Loucy (cell line): ENCODE data around the gene MTF2.

Experiments used
- H2AFZ ChIP-seq: fragments of 200-600 bp; sonication (generic); 2 replicates; pipeline ENCODE4 v1.6.0; 2016; ENCODE audit warnings: antibody characterized with exemption, mild to moderate bottlenecking, low read length, moderate library complexity
- H3F3A ChIP-seq: fragments of 200-600 bp; 2 replicates; pipeline ENCODE4 v1.6.0; 2016; ENCODE audit warnings: antibody characterized with exemption, low read depth, mild to moderate bottlenecking
- H3K27me3 ChIP-seq: fragments of 200-600 bp; sonication (generic); 2 replicates; pipeline ENCODE4 v1.6.1; 2014; ENCODE audit warnings: low read length, mild to moderate bottlenecking; ENCODE audit not compliant: insufficient read depth, poor library complexity, severe bottlenecking
- H3K36me3 ChIP-seq: fragments of 200-600 bp; sonication (generic); 2 replicates; pipeline ENCODE4 v1.6.1; 2016; ENCODE audit warnings: low read length; ENCODE audit not compliant: insufficient read depth
- H3K4me1 ChIP-seq: fragments of 200-600 bp; sonication (generic); 2 replicates; pipeline ENCODE4 v1.5.1; 2014; ENCODE audit warnings: low read length, mild to moderate bottlenecking; ENCODE audit not compliant: insufficient read depth, poor library complexity, severe bottlenecking
- H3K4me2 ChIP-seq: fragments of 200-600 bp; sonication (generic); 2 replicates; pipeline ENCODE4 v1.6.0; 2014; ENCODE audit warnings: antibody characterized with exemption, low read length, low read depth, mild to moderate bottlenecking; ENCODE audit not compliant: poor library complexity, severe bottlenecking
- H3K4me3 ChIP-seq: fragments of 200-600 bp; sonication (generic); 2 replicates; pipeline ENCODE4 v1.5.1; 2014; ENCODE audit warnings: low read length, mild to moderate bottlenecking, mixed read lengths; ENCODE audit not compliant: poor library complexity, severe bottlenecking
- H3K79me2 ChIP-seq: fragments of 200-600 bp; sonication (generic); 2 replicates; pipeline ENCODE4 v1.6.1; 2014; ENCODE audit warnings: low read length; ENCODE audit not compliant: insufficient read depth
- H3K9ac ChIP-seq: fragments of 200-600 bp; sonication (generic); 2 replicates; pipeline ENCODE4 v1.6.0; 2014; ENCODE audit warnings: mild to moderate bottlenecking, low read depth, low read length, moderate library complexity; ENCODE audit not compliant: poor library complexity, severe bottlenecking
- H3K9me2 ChIP-seq: fragments of 200-600 bp; sonication (generic); replicated peaks from 2 replicates; pipeline ENCODE4 v1.6.1; 2016; ENCODE audit warnings: low read depth, low read length, mixed read lengths
- H3K9me3 ChIP-seq: fragments of 200-600 bp; sonication (generic); 2 replicates; pipeline ENCODE4 v1.6.1; 2014; ENCODE audit warnings: mild to moderate bottlenecking, antibody characterized with exemption, low read length, low read depth; ENCODE audit not compliant: insufficient read depth
- H4K20me1 ChIP-seq: fragments of 200-600 bp; sonication (generic); 2 replicates; pipeline ENCODE4 v1.6.0; 2014; ENCODE audit warnings: antibody characterized with exemption, low read length, mild to moderate bottlenecking; ENCODE audit not compliant: insufficient read depth, poor library complexity, severe bottlenecking
- EZH2phosphoT487 ChIP-seq: fragments of 200-600 bp; IDR thresholded peaks from 2 replicates; pipeline ENCODE4 v1.6.1; 2018; ENCODE audit warnings: antibody characterized with exemption, mild to moderate bottlenecking, moderate library complexity, borderline replicate concordance
- TF ChIP-seq, protein P1 (sequence below): fragments of 200-600 bp; sonication (generic); conservative IDR thresholded peaks from 2 replicates; pipeline ENCODE4 v1.5.1; 2014; ENCODE audit warnings: mild to moderate bottlenecking, antibody characterized with exemption, low read length

MTF2 gene

DNA sequence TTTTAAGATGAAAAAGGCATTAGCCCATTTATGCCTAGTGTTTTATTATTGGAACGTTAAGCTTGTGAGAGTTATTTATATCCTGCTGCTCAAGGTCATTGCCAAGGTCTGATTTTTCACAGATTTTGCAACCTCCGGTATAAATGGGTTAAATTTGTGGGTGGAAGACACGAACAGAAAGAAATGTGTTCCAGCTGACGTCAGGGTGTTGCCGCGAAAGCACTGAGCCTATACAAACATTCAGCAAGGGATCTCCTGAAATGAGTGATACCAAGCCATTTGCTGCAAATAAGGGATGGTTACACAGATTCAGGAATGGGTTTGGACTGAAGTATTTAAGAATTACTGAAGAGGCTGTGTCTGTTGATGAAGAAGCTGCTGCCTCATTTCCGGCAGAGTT is 68.9 kb downstream of the MTF2 start:
- no peaks in the 10 kb centered on the region for H4K20me1 ChIP-seq
- H3K36me3 ChIP-seq, result peaks cover 43% of the 10 kb centered on the region; the same call in 1 of the 2 replicates
- no peak overlapping the region for H2AFZ ChIP-seq
- H3F3A ChIP-seq, result no peaks in the 10 kb centered on the region
- H3K4me2 ChIP-seq, result no peak overlapping the region
- H3K9ac ChIP-seq, result no peak overlapping the region
- H3K9me3 ChIP-seq, result no peaks in the 10 kb centered on the region
- no peaks in the 10 kb centered on the region for H3K79me2 ChIP-seq
- no peak for TF ChIP-seq EZH2phosphoT487
- TF ChIP-seq, protein P1, sequence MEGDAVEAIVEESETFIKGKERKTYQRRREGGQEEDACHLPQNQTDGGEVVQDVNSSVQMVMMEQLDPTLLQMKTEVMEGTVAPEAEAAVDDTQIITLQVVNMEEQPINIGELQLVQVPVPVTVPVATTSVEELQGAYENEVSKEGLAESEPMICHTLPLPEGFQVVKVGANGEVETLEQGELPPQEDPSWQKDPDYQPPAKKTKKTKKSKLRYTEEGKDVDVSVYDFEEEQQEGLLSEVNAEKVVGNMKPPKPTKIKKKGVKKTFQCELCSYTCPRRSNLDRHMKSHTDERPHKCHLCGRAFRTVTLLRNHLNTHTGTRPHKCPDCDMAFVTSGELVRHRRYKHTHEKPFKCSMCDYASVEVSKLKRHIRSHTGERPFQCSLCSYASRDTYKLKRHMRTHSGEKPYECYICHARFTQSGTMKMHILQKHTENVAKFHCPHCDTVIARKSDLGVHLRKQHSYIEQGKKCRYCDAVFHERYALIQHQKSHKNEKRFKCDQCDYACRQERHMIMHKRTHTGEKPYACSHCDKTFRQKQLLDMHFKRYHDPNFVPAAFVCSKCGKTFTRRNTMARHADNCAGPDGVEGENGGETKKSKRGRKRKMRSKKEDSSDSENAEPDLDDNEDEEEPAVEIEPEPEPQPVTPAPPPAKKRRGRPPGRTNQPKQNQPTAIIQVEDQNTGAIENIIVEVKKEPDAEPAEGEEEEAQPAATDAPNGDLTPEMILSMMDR, result no peak
- H3K9me2 ChIP-seq, result no peaks in the 10 kb centered on the region
- H3K4me3 ChIP-seq, result no peak overlapping the region
- no peaks in the 10 kb centered on the region for H3K27me3 ChIP-seq
- no peaks in the 10 kb centered on the region for H3K4me1 ChIP-seq

DNA sequence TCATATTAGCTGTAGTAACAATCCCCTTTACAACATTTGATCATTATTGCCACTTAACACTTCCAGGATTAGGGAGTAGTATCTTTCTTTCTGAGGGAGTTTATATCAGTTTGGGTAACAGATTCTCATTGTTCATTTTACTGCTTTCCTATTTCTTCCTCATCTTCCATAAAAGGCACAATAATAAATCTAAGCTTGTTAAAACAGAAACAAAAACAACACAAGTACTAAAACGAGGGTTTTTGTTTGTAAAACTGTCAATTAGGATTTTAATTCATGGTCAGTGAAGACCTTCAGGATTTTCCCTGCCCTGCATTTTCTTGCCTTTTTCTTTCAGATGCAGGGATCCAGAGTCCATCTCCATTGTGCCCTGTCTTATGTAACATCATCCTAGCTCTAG is 71.6 kb downstream of the MTF2 start:
- no peaks in the 10 kb centered on the region for H3F3A ChIP-seq
- H3K4me1 ChIP-seq, result peaks cover 6% of the 10 kb centered on the region
- no peak overlapping the region for H3K4me3 ChIP-seq
- peaks cover 2% of the 10 kb centered on the region for H4K20me1 ChIP-seq
- H3K27me3 ChIP-seq, result no peaks in the 10 kb centered on the region
- H3K9ac ChIP-seq, result no peak overlapping the region
- H3K36me3 ChIP-seq, result peaks cover 65% of the 10 kb centered on the region
- no peaks in the 10 kb centered on the region for H3K9me2 ChIP-seq
- no peak for TF ChIP-seq EZH2phosphoT487
- TF ChIP-seq, protein P1, result no peak
- no peak overlapping the region for H2AFZ ChIP-seq
- no peaks in the 10 kb centered on the region for H3K79me2 ChIP-seq
- H3K4me2 ChIP-seq, result no peak overlapping the region
- no peaks in the 10 kb centered on the region for H3K9me3 ChIP-seq

DNA sequence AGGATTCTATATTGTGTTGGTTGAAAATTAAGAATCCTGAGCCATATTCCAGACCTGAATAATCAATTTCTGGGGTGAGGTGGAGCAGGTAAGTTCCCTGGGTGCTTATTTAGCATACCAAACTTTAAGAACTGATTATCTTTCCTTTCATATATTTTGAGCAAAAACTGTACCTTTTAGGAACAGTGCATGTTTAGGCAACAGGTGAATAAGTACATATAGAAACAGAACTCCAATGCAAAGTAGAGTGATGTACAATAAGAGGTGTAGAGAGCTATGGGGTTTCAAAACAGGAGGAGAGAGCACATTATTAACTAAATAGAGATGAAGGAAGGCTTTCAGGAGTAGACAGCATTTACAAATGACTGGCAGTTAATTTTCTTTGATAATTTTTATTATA is 72.4 kb downstream of the MTF2 start:
- no peaks in the 10 kb centered on the region for H3K9me3 ChIP-seq
- no peaks in the 10 kb centered on the region for H3K9me2 ChIP-seq
- no peak overlapping the region for H3K4me2 ChIP-seq
- H3K4me1 ChIP-seq, result peaks cover 6% of the 10 kb centered on the region
- H3K36me3 ChIP-seq, result peaks cover 73% of the 10 kb centered on the region
- no peaks in the 10 kb centered on the region for H3K27me3 ChIP-seq
- no peak overlapping the region for H3K4me3 ChIP-seq
- H3F3A ChIP-seq, result no peaks in the 10 kb centered on the region
- TF ChIP-seq, protein P1, result no peak
- no peak for TF ChIP-seq EZH2phosphoT487
- no peak overlapping the region for H3K9ac ChIP-seq
- H4K20me1 ChIP-seq, result peaks cover 7% of the 10 kb centered on the region
- no peaks in the 10 kb centered on the region for H3K79me2 ChIP-seq
- no peak overlapping the region for H2AFZ ChIP-seq
